CD1c-positive myeloid dendritic cell (primary cell): ENCODE data around the gene RNF186.
"Not testable (repeated sequence)": the region's sequence is repeated elsewhere in the genome, so short reads cannot be mapped to it uniquely, and the experiment has no call there.

Source experiments
- DNase-seq: peaks from one replicate; pipeline ENCODE4 v3.0.0-alpha.2; 2016; ENCODE audit errors: extremely low spot score

The RNF186 gene

GRCh38 chr1:19794583-19794982 lies 20.5 kb downstream of the RNF186 start:
- no peak for DNase-seq

GRCh38 chr1:19793360-19794046 lies 21.6 kb downstream of the RNF186 start:
- DNase-seq = no peak

GRCh38 chr1:19792237-19793002 lies 22.7 kb downstream of the RNF186 start:
- DNase-seq = no peak

GRCh38 chr1:19790061-19790975 lies 24.8 kb downstream of the RNF186 start:
- not testable (repeated sequence) for DNase-seq

- no peak for DNase-seq
Measured at GRCh38 chr1:19786988-19787423, 28.1 kb downstream of the RNF186 start.

GRCh38 chr1:19785660-19786059 lies 29.4 kb downstream of the RNF186 start:
- DNase-seq = no peak

GRCh38 chr1:19780267-19780877 lies 34.7 kb downstream of the RNF186 start:
- no peak for DNase-seq

GRCh38 chr1:19776933-19777332 lies 38.1 kb downstream of the RNF186 start:
- no peak for DNase-seq

- DNase-seq = no peak
Measured at GRCh38 chr1:19776287-19776686, 38.8 kb downstream of the RNF186 start.

GRCh38 chr1:19775831-19776230 lies 39.3 kb downstream of the RNF186 start:
- DNase-seq = no peak

GRCh38 chr1:19775317-19775716 lies 39.8 kb downstream of the RNF186 start:
- DNase-seq = no peak

- DNase-seq = no peak
Measured at GRCh38 chr1:19774180-19774785, 40.8 kb downstream of the RNF186 start.

- no peak for DNase-seq
Measured at GRCh38 chr1:19773485-19773884, 41.6 kb downstream of the RNF186 start.

- no peak for DNase-seq
Measured at GRCh38 chr1:19772053-19772452, 43.0 kb downstream of the RNF186 start.

- no peak for DNase-seq
Measured at GRCh38 chr1:19771350-19771749, 43.7 kb downstream of the RNF186 start.

- DNase-seq = no peak
Measured at GRCh38 chr1:19770436-19771190, 44.5 kb downstream of the RNF186 start.

GRCh38 chr1:19769211-19769932 lies 45.7 kb downstream of the RNF186 start:
- peak; percentile 6 for DNase-seq

GRCh38 chr1:19768353-19769210 lies 46.5 kb downstream of the RNF186 start:
- DNase-seq = no peak

- peak; percentile 49 for DNase-seq
Measured at GRCh38 chr1:19765623-19766022, 49.5 kb downstream of the RNF186 start.
